ENCODE results near the gene ENPP6.

Gene ENPP6

DNA sequence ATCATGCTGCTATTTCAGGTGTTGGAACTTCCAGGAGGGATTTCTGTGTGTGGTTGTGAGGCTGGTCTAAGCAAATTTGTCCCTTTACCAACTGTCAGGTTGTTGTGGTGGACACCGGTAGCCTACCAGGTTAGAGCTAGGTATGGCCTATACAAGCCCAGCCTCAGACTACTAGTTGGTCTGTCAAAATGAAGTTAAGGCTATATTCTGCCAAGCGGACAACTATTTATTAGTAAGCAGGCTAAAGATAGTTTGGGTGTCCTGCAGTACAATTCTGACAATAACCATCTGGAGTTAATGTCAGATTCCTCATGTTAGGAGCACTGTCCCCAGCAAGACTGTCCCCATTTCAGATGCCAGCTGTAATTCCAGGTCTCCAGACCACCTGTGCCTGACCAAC is 13.9 kb upstream of the ENPP6 start (continued):
- TF ChIP-seq, protein P1, sequence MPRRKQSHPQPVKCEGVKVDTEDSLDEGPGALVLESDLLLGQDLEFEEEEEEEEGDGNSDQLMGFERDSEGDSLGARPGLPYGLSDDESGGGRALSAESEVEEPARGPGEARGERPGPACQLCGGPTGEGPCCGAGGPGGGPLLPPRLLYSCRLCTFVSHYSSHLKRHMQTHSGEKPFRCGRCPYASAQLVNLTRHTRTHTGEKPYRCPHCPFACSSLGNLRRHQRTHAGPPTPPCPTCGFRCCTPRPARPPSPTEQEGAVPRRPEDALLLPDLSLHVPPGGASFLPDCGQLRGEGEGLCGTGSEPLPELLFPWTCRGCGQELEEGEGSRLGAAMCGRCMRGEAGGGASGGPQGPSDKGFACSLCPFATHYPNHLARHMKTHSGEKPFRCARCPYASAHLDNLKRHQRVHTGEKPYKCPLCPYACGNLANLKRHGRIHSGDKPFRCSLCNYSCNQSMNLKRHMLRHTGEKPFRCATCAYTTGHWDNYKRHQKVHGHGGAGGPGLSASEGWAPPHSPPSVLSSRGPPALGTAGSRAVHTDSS (tag by site-specific recombination; IDR thresholded peaks at IDR 0.05): no peak
- TF ChIP-seq ZNF426 (tag by site-specific recombination; IDR thresholded peaks at IDR 0.05): no peak

GRCh38 chr4:184228056-184228705 is 10.5 kb upstream of the ENPP6 start:
- CTCF ChIA-PET: no interaction called here
- no peak for TF ChIP-seq ZNF747 (tag by site-specific recombination; IDR thresholded peaks at IDR 0.05)
- no peak for TF ChIP-seq ZSCAN4 (tag by site-specific recombination; IDR thresholded peaks at IDR 0.05)
- no peak for TF ChIP-seq ZNF37A (tag by site-specific recombination; IDR thresholded peaks at IDR 0.05)
- TF ChIP-seq ZNF311 (tag by site-specific recombination; IDR thresholded peaks at IDR 0.05; ENCODE audit: borderline replicate concordance): no peak
- no peak for TF ChIP-seq ZNF202 (tag by site-specific recombination; IDR thresholded peaks at IDR 0.05; ENCODE audit: borderline replicate concordance)
- no peak for TF ChIP-seq OVOL3 (tag by site-specific recombination; IDR thresholded peaks at IDR 0.05)
- no peak for TF ChIP-seq HOXD13 (CRISPR knock-in tag; IDR thresholded peaks at IDR 0.05; ENCODE audit: borderline replicate concordance)
- TF ChIP-seq ZNF549 (tag by site-specific recombination; IDR thresholded peaks at IDR 0.05): no peak
- TF ChIP-seq ZNF514 (tag by site-specific recombination; IDR thresholded peaks at IDR 0.05): no peak
- no peak for TF ChIP-seq ZNF133 (tag by site-specific recombination; IDR thresholded peaks at IDR 0.05)
- TF ChIP-seq ZNF560 (tag by site-specific recombination; IDR thresholded peaks at IDR 0.05; ENCODE audit: borderline replicate concordance): no peak
- TF ChIP-seq ZNF785 (tag by site-specific recombination; IDR thresholded peaks at IDR 0.05): no peak
- TF ChIP-seq FEZF1 (tag by site-specific recombination; IDR thresholded peaks at IDR 0.05): no peak
- no peak for TF ChIP-seq ZNF792 (tag by site-specific recombination; IDR thresholded peaks at IDR 0.05)
- no peak for TF ChIP-seq ZNF266 (tag by site-specific recombination; IDR thresholded peaks at IDR 0.05; ENCODE audit: low read depth)
- TF ChIP-seq ZNF548 (tag by site-specific recombination; IDR thresholded peaks at IDR 0.05): no peak
- TF ChIP-seq ZNF555 (tag by site-specific recombination; conservative IDR thresholded peaks at IDR 0.05): no peak
- no peak for TF ChIP-seq ZFHX2 (tag by site-specific recombination; conservative IDR thresholded peaks at IDR 0.05)
- no peak for TF ChIP-seq ZNF791 (tag by site-specific recombination; IDR thresholded peaks at IDR 0.05)
- TF ChIP-seq ZNF624 (tag by site-specific recombination; IDR thresholded peaks at IDR 0.05): no peak
- no peaks in the 10 kb centered on the region for H3K4me1 ChIP-seq (ENCODE audit: control insufficient read depth, insufficient read depth, low read length)
- no peaks in the 10 kb centered on the region for H3K36me3 ChIP-seq (ENCODE audit: control insufficient read depth in 2 of 2, insufficient read depth in 1 of 2, low read length in 2 of 2)
- no peaks in the 10 kb centered on the region for H3K9me3 ChIP-seq (ENCODE audit: control insufficient read depth, insufficient read depth, low read depth, low read length)
- H3K4me3 ChIP-seq (ENCODE audit: low read depth, low read length): no peak overlapping the region
- no peak overlapping the region for H3K27ac ChIP-seq (ENCODE audit: extremely low read depth, low read depth, low read length)
- POLR2A ChIA-PET: no interaction called here

DNA sequence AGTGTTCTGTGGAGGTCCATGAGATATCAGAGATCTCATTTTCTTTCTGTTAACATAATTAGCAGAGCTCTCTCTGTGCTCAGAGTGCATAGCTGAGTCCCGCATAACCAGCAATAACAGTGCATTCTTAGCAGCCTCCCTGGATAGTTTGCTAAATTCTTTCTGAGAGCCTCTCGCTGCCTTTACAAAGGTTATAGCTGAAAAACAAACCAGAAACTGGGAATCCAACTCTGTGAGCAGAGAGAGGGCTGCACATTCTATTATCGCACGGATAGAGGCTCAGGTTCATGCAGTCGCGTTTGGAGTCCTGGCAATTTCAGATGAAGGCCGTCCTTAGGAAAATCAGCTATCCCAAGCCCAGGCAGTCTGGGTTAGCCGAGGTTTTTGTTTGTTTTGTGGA is 1.2 kb downstream of the ENPP6 start:
- Histone ChIP-seq H3K36me3 (ENCODE audit: control insufficient read depth in 2 of 2, insufficient read depth in 1 of 2, low read length in 2 of 2) (no peaks in the 10 kb centered on the region), H3K27ac (ENCODE audit: extremely low read depth, low read depth, low read length) (no peak overlapping the region), H3K9me3 (ENCODE audit: control insufficient read depth, insufficient read depth, low read depth, low read length) (no peaks in the 10 kb centered on the region), H3K4me3 (ENCODE audit: low read depth, low read length) (no peak overlapping the region), H3K4me1 (ENCODE audit: control insufficient read depth, insufficient read depth, low read length) (no peaks in the 10 kb centered on the region)
- POLR2A ChIA-PET: no interaction called here
- CTCF ChIA-PET: interaction anchor here (0.5 to 0.7 kb wide), 2 partner anchors 35 to 499 kb away, joined by 3 to 4 read pairs; no protein-coding TSS in a partner anchor
- TF ChIP-seq OSR2 (tag by site-specific recombination; IDR thresholded peaks at IDR 0.05) (no peak), ZBTB21 (tag by site-specific recombination; IDR thresholded peaks at IDR 0.05) (no peak), GLIS1 (tag by site-specific recombination; IDR thresholded peaks at IDR 0.05) (no peak), PRDM10 (tag by site-specific recombination; IDR thresholded peaks at IDR 0.05) (no peak)
- TF ChIP-seq, protein P2, sequence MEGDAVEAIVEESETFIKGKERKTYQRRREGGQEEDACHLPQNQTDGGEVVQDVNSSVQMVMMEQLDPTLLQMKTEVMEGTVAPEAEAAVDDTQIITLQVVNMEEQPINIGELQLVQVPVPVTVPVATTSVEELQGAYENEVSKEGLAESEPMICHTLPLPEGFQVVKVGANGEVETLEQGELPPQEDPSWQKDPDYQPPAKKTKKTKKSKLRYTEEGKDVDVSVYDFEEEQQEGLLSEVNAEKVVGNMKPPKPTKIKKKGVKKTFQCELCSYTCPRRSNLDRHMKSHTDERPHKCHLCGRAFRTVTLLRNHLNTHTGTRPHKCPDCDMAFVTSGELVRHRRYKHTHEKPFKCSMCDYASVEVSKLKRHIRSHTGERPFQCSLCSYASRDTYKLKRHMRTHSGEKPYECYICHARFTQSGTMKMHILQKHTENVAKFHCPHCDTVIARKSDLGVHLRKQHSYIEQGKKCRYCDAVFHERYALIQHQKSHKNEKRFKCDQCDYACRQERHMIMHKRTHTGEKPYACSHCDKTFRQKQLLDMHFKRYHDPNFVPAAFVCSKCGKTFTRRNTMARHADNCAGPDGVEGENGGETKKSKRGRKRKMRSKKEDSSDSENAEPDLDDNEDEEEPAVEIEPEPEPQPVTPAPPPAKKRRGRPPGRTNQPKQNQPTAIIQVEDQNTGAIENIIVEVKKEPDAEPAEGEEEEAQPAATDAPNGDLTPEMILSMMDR (tag by site-specific recombination; IDR thresholded peaks at IDR 0.05): no peak

Data from HEK293 (cell line).